Lower leg skin (tissue), 4 donors: ENCODE measurements around the gene CACNA1G. TPM values are rescaled to one million over a fixed set of nuclear protein-coding genes. Genes with fewer than 3 reads are reported as not detected.

Source experiments
- DNase-seq, 2 donors: peaks; one replicate each; pipeline ENCODE4 v3.0.0-alpha.2; 2019; ENCODE audit warnings: low spot score in 2 of 2
- H3K4me3 ChIP-seq: fragments of 200-600 bp; sonication (generic); 2 replicates; pipeline ENCODE4 v1.5.1; 2017; ENCODE audit warnings: mild to moderate bottlenecking, low read depth; ENCODE audit not compliant: poor library complexity, severe bottlenecking
- CTCF ChIP-seq, 3 donors: fragments of 450-650 bp; IDR thresholded peaks; one replicate each; pipeline ENCODE4 v1.5.1; 2016; ENCODE audit warnings: antibody characterized with exemption in 3 of 3, mild to moderate bottlenecking in 3 of 3, moderate library complexity in 2 of 3
- POLR2A ChIP-seq, 2 donors: fragments of 450-650 bp; IDR thresholded peaks; one replicate each; pipeline ENCODE4 v1.6.1; 2016 to 2017; ENCODE audit warnings: antibody characterized with exemption in 2 of 2, mild to moderate bottlenecking in 1 of 2, moderate library complexity in 1 of 2
- WGBS, 2 donors: methylation state at CpG; one replicate each; pipeline ENCODE4 v1.1.5; 2018; 5-methylcytosine and 5-hydroxymethylcytosine counted together
- intact Hi-C: fragments of 100-400 bp; cut with DNase I; formaldehyde crosslinking; loops from one replicate; pipeline ENCODE4 v1.15.0; 2023; ENCODE audit warnings: low total_unique reads
- total RNA-seq, 4 donors: library from RNA; depleted of rRNA; stranded (reverse); fragments of >200 nt; gene quantifications; one replicate each; pipeline ENCODE4 v1.1.0, GENCODE V29; 2016

The CACNA1G gene
- total RNA-seq, 4 donors from 2014 or later, result 1.3 to 3.1 (median 1.8) TPM

- H3K4me3 ChIP-seq, result no peak overlapping the region
- no peak for DNase-seq
- TF ChIP-seq CTCF (IDR thresholded peaks at IDR 0.05) (no peak), POLR2A (IDR thresholded peaks at IDR 0.05) (no peak)
- 81 to 89% methylated on average over 13 of the region's 13 CpGs for WGBS, 2 donors
- intact Hi-C loops, result no loop called here
Measured at GRCh38 chr17:50577451-50577954, 17.0 kb downstream of the CACNA1G start.

GRCh38 chr17:50578173-50578572, 17.7 kb downstream of the CACNA1G start:
- DNase-seq, result no peak
- no peak for TF ChIP-seq CTCF (IDR thresholded peaks at IDR 0.05)
- no peak for TF ChIP-seq POLR2A (IDR thresholded peaks at IDR 0.05)
- intact Hi-C loops, result no loop called here
- H3K4me3 ChIP-seq, result no peak overlapping the region
- 70 to 91% methylated on average over 11 to 16 of the region's 16 CpGs for WGBS, 2 donors

- intact Hi-C loops, result no loop called here
- WGBS, 2 donors, result 90 to 93% methylated on average over 6 to 7 of the region's 7 CpGs
Measured at GRCh38 chr17:50579399-50579798, 18.9 kb downstream of the CACNA1G start.

GRCh38 chr17:50580646-50581045, 20.1 kb downstream of the CACNA1G start:
- WGBS, 2 donors, result 93 to 98% methylated on average over 7 to 9 of the region's 9 CpGs
- TF ChIP-seq CTCF (IDR thresholded peaks at IDR 0.05), result no peak
- no peak for TF ChIP-seq POLR2A (IDR thresholded peaks at IDR 0.05)
- DNase-seq, result no peak
- no peak overlapping the region for H3K4me3 ChIP-seq
- intact Hi-C loops, result no loop called here

More at GRCh38 chr17:50579399-50579798, 18.9 kb downstream of the CACNA1G start:
- TF ChIP-seq POLR2A (IDR thresholded peaks at IDR 0.05) (no peak), CTCF (IDR thresholded peaks at IDR 0.05) (no peak)
- DNase-seq, result no peak
- H3K4me3 ChIP-seq, result no peak overlapping the region

GRCh38 chr17:50581316-50581715, 20.8 kb downstream of the CACNA1G start:
- TF ChIP-seq CTCF (IDR thresholded peaks at IDR 0.05) (no peak), POLR2A (IDR thresholded peaks at IDR 0.05) (no peak)
- no peak for DNase-seq
- intact Hi-C loops, result no loop called here
- no peak overlapping the region for H3K4me3 ChIP-seq
- WGBS, 2 donors, result 94 to 95% methylated on average over 12 of the region's 12 CpGs

GRCh38 chr17:50582741-50583140, 22.2 kb downstream of the CACNA1G start:
- no peak for DNase-seq
- intact Hi-C loops, result no loop called here
- H3K4me3 ChIP-seq, result no peak overlapping the region
- no peak for TF ChIP-seq CTCF (IDR thresholded peaks at IDR 0.05)
- TF ChIP-seq POLR2A (IDR thresholded peaks at IDR 0.05), result no peak
- WGBS, 2 donors, result 81 to 89% methylated on average over 2 of the region's 2 CpGs
